ENCODE measurements around the gene DEXI. TPM values are rescaled to one million over a fixed set of nuclear protein-coding genes. Genes with fewer than 3 reads are reported as not detected.

The DEXI gene
- total and polyA plus RNA-seq, 2 of the 13 experiments (the other 11 are each of a cell fraction or from before 2014, with no cell fraction given): 51.5 to 70.4 TPM

GRCh38 chr16:10971560-10971961 is 29.3 kb upstream of the DEXI start:
- Histone ChIP-seq H2AFZ (ENCODE audit: low read length) (no peak overlapping the region), H3K27ac (ENCODE audit: extremely low read length, insufficient read depth, low read length) (no peak overlapping the region), H3K36me3 (replicated peaks in 1 of 2; ENCODE audit: control insufficient read depth in 1 of 2, insufficient read depth in 2 of 2, low read length in 2 of 2) (peaks cover 5 to 29% of the 10 kb centered on the region in 2 experiments), H3K27me3 (ENCODE audit: control insufficient read depth in 1 of 2, insufficient read depth in 2 of 2, low read length in 2 of 2) (no peaks in the 10 kb centered on the region; a peak in 1 of 5 replicates), H3K9me3 (ENCODE audit: low read length) (no peaks in the 10 kb centered on the region), H3K4me1 (ENCODE audit: insufficient read depth, low read length) (peaks cover 9% of the 10 kb centered on the region), H3K4me3 (replicated peaks in 1 of 3; ENCODE audit: insufficient read depth in 1 of 3, low read depth in 2 of 3, low read length in 3 of 3) (no peak overlapping the region), H4K20me1 (ENCODE audit: insufficient read depth, low read length) (no peaks in the 10 kb centered on the region), H3K4me2 (ENCODE audit: low read depth, low read length) (no peak overlapping the region), H3K9ac (ENCODE audit: insufficient read depth, low read depth, low read length) (no peak overlapping the region), H3K79me2 (ENCODE audit: insufficient read depth, low read length) (no peaks in the 10 kb centered on the region)
- intact Hi-C loops (cut with micrococcal nuclease; ENCODE audit: unreplicated experiment) (loop anchor here (1.0 to 2.0 kb wide), 3 partner anchors 239 to 385 kb away; no protein-coding TSS in a partner anchor), in situ Hi-C loops (cut with HindIII; ENCODE audit: extremely low pct_ligation_motif_present, low pct_unique_long_range_greater_than_20kb) (no loop called here)
- ChIA-PET POLR2A (interaction anchor here (0.7 to 1.2 kb wide), 4 partner anchors 234 to 400 kb away, joined by 3 to 24 read pairs (median 5); partner anchors contain the start of gene SOCS1), CTCF (ENCODE audit: low intra/inter-chr PET ratio, low total read pairs) (interaction anchor here (1.1 to 3.9 kb wide), 7 partner anchors 10 to 670 kb away, joined by 3 to 35 read pairs (median 6); partner anchors contain the start of gene SOCS1)
- DNase-seq (ENCODE audit: low spot score): peak; percentile 70
- ATAC-seq: peak; percentile 70
- BruUV-seq (replicated peaks): no TSS peak
- WGBS (ENCODE audit: low lambda C conversion rate): 77% methylated on average over 3 of the region's 3 CpGs
- peak; percentile 85 for FAIRE-seq
- no peak for TF ChIP-seq TBX2 (CRISPR knock-in tag; IDR thresholded peaks at IDR 0.05; ENCODE audit: borderline replicate concordance)
- no peak for TF ChIP-seq REL (CRISPR knock-in tag; conservative IDR thresholded peaks at IDR 0.05)
- TF ChIP-seq ATF7-NPFF (CRISPR knock-in tag; IDR thresholded peaks at IDR 0.05; ENCODE audit: low read depth): 0 out of 2 replicates have a peak, but pooled peaks have one; percentile 37
- no peak for TF ChIP-seq ZNF740 (CRISPR knock-in tag; IDR thresholded peaks at IDR 0.05)
- no peak for TF ChIP-seq ZNF703 (CRISPR knock-in tag; IDR thresholded peaks at IDR 0.05; ENCODE audit: borderline replicate concordance)
- no peak for TF ChIP-seq SOX6 (IDR thresholded peaks at IDR 0.05)
- TF ChIP-seq SOX6 (CRISPR knock-in tag; IDR thresholded peaks at IDR 0.05): no peak
- no peak for TF ChIP-seq YEATS4 (CRISPR knock-in tag; IDR thresholded peaks at IDR 0.05; ENCODE audit: borderline replicate concordance)
- no peak for TF ChIP-seq CCAR2 (optimal IDR thresholded peaks at IDR 0.05; ENCODE audit: low read depth, low read length)
- no peak for TF ChIP-seq ZSCAN30 (CRISPR knock-in tag; IDR thresholded peaks at IDR 0.05)
- no peak for TF ChIP-seq NCOA2 (CRISPR knock-in tag; IDR thresholded peaks at IDR 0.05)
- 0 out of 2 replicates have a peak, but pooled peaks have one; percentile 46 for TF ChIP-seq POGK (CRISPR knock-in tag; conservative IDR thresholded peaks at IDR 0.05)
- TF ChIP-seq SNAPC5 (CRISPR knock-in tag; IDR thresholded peaks at IDR 0.05; ENCODE audit: borderline replicate concordance): peak; percentile 40; the same call in 1 of the 2 replicates
- no peak for TF ChIP-seq ISX (CRISPR knock-in tag; conservative IDR thresholded peaks at IDR 0.05)
- TF ChIP-seq DRAP1 (CRISPR knock-in tag; IDR thresholded peaks at IDR 0.05): peak; percentile 53; the same call in 1 of the 2 replicates
- TF ChIP-seq REPIN1 (CRISPR knock-in tag; IDR thresholded peaks at IDR 0.05; ENCODE audit: borderline replicate concordance, low read depth): 0 out of 2 replicates have a peak, but pooled peaks have one; percentile 44
- no peak for TF ChIP-seq NFE2L1 (CRISPR knock-in tag; IDR thresholded peaks at IDR 0.05; ENCODE audit: borderline replicate concordance)
- no peak for TF ChIP-seq SKI (IDR thresholded peaks at IDR 0.05; ENCODE audit: partially characterized antibody)
- TF ChIP-seq ZNF747 (CRISPR knock-in tag; IDR thresholded peaks at IDR 0.05; ENCODE audit: borderline replicate concordance): no peak
- 0 out of 2 replicates have a peak, but pooled peaks have one; percentile 47 for TF ChIP-seq GATAD2A (CRISPR knock-in tag; IDR thresholded peaks at IDR 0.05)
- TF ChIP-seq E2F2 (CRISPR knock-in tag; IDR thresholded peaks at IDR 0.05; ENCODE audit: borderline replicate concordance): no peak
- peak; percentile 63; the same call in 1 of the 2 replicates for TF ChIP-seq ZNF501 (CRISPR knock-in tag; IDR thresholded peaks at IDR 0.05)
